GM18870 (cell line): ENCODE data around the gene DNM2.
"Not testable (repeated sequence)": the region's sequence is repeated elsewhere in the genome, so short reads cannot be mapped to it uniquely, and the experiment has no call there.

ENCODE experiments used
- ATAC-seq: cut with Tn5 transposase; IDR thresholded peaks from one replicate; pipeline ENCODE4 v1.9.1; 2021; ENCODE audit warnings: moderate library complexity; ENCODE audit not compliant: unreplicated experiment

DNM2 gene

DNA sequence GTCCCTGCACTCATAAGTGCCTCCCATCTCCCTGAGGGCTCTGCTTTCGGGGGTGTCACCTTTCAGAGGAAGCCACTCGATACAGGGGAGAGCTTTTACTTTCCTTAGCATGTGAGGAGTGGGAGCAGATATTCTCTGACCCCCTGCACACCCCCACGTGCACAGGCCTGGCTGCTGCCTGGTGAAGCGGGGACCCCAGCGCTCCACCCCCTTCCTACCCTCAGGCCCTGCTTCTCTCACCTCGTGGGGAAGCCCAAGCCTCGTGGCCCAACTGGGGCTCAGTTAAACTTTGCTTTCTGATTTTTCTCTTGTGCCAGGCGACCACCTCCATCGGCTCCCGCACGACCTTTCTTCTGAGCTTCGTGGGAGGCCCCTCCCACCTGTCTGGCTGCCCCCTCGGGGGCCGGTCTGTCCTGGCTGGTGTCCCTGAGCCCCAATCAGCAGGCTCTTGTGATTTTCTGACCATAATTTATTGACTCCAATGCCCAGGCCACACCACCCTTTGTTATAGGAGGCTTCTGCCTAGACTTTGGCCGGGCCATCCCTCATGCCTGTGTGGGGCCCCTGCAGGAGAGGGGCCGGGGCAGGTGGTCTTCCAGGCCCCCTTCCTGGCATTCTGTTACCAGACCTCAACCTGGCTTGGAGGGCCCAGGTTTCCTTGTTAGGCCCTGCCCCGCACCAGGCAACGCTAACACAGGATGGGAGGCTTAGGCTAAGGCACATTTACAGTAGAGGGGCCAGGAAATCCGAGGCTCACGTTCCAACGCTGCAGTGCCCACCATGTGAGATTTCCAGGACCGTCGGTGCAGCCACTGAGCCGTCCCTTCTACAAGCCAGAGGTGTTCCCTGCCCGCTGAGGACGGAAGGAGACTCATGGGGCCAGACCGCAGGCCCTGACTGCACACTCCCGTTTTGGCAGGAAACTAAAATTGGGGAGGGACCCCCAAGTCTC lies 114.4 kb downstream of the DNM2 start:
- no peak for ATAC-seq

DNA sequence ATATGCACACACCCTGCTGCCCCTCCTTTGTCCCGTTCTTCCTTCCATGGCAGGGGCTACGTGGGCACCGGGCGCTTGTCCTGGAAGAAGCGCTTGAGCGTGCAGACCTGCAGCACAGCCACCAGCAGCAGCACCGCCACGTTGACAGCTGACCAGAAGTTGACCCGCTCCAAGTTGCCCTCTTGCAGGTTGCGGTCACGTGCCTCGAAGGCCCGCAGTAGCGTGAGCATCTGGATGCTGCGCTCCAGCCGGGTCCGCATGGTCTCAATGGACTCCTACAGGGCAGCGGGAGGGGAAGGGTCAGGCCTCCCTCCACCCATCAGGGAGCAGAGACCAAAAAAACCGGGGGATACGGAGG lies 115.0 kb downstream of the DNM2 start:
- no peak for ATAC-seq

DNA sequence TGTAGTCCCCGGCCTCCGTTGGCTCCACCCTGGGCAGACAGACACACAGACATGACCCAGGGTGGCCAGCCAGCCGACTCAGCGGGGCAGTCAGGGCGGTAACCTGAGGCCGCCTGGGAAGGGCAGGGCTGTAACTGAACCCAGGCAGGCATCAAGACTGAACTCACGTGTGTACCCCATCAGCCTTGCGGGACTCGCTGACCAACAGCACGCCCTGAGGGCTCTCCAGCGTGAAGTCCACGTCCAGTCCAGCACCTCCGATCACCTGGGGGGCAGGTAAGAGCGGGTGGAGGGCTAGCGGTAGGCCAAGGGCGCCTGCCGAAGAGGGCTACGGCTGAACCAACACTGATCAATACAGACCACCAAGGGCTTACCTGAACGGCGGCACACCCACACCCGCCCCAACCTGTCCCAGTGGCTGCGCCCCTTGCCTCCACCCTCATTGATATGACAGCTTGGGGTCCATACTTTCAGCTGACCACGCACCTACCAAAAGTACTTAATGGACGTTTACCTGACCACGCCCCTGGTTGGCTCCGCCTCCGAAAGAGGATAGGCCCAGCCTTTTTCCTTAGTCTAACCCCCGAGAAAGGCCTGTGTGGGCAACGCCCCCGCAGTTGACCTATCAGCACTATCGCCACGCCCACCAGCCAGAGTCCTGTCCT lies 117.3 kb downstream of the DNM2 start:
- ATAC-seq, result no peak

DNA sequence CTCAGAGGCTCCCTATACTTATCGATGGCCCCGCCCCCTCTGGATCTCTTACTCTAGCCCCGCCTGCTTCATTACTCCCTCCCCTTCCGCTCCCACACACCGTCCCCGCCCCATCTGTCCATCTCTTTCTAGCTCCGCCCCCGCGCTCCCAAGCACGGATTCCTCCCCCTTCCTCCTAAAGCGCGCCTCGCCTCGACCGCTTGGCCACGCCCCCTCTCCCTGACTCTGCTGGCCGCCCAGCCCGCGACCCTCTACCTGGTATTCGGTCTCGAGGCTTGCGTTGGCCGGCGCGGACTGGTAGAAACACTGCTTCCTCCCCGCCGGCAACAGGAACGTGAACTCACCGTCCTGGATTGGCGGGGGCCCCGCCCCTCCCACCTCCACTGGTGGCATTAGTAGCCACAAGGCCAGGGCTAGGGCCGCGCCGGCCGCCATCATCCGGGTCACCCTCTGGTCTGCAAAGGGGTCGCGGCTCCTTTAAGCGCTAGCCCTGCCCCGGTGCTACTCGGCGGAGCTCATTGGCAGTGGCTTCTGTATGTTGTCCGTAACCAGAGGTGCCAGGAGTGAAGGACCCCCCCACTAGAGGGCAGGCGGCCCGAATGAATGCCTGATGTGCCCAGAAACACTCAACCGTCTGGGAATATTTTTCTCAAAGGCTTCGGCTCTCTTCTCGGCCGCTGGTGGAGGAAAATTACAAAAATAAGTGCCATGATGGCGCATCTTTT lies 118.0 kb downstream of the DNM2 start, which contains the start of gene TMED1:
TMED1 (minus strand) TSS at position 459 of the 725 bp plus-strand sequence; CDS start at position 438, 21 bp downstream.
- peak; percentile 61 for ATAC-seq

DNA sequence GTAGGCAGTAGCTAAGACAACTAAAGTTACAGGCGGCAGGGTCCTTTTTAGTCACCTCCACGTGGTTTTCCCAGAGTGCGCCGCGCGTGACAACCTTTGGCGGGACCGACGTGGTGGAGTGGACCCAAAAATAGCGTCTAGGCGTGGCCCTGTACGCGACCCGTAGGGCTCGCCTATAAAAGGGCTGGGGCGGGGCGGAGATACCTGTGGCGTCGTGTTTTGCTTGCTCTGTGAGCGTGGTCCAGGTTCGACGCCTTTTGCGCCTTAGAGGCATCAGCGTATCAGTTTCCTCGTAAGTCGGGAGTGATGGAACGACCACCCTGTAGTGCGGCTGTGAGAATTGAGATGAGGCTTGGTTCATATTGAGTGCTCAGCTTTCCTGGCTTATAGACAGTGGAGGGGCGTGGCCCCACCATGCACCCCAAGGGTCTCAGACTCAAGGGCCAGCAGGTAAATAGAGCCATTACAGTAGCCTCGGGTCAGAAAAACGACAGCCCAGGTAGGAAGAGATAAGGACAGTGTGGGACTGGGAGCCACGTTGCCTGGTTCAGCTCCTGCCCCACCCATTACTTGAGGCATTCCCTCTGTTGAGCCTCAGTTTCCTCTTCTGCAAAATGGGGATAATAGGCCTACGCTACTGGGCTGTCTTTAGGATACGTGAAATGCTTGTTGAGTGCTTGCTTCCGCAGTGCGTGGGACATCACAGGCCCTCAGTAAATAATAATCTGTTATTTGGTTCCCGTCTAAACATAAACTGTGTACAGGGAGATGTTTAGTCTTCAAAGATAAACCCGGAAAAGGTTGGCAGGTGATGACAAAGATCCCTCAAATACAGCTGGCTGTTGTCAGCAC lies 118.8 kb downstream of the DNM2 start:
- ATAC-seq, result no peak

DNA sequence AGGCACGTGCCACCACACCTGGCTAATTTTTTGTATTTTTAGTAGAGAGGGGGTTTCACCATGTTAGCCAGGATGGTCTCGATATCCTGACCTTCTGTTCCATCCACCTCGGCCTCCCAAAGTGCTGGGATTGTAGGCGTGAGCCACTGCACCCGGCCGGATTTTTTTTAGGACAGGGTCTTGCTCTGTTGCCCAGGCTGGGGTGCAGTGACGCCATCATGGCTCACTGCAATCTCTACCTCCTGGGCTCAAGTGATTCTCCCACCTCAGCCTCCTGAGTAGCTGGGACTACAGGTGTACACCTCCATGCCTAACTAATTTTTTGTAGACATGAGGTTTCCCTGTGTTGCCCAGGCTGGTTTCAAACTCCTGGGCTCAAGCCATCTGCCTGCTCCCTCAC lies 119.8 kb downstream of the DNM2 start:
- ATAC-seq, result not testable (repeated sequence)

DNA sequence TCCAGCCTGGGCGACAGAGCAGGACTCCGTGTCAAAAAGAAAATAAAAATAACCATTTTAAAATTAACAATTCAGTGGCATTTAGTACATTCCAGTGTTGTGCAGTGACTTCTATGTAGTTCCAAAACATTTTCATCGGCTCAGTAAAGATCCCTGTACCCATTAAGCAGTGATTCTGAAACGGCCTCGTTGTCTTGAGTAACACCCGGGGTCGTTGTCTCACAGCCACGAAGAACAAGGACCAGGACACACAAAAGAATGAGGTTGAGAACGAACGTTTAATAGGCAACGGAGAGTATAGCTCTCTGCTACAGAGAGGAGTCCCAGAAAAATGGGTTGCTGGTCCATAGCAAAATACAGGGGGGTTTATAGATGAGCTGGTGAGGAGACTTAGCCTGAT lies 120.5 kb downstream of the DNM2 start:
- ATAC-seq, result no peak

DNA sequence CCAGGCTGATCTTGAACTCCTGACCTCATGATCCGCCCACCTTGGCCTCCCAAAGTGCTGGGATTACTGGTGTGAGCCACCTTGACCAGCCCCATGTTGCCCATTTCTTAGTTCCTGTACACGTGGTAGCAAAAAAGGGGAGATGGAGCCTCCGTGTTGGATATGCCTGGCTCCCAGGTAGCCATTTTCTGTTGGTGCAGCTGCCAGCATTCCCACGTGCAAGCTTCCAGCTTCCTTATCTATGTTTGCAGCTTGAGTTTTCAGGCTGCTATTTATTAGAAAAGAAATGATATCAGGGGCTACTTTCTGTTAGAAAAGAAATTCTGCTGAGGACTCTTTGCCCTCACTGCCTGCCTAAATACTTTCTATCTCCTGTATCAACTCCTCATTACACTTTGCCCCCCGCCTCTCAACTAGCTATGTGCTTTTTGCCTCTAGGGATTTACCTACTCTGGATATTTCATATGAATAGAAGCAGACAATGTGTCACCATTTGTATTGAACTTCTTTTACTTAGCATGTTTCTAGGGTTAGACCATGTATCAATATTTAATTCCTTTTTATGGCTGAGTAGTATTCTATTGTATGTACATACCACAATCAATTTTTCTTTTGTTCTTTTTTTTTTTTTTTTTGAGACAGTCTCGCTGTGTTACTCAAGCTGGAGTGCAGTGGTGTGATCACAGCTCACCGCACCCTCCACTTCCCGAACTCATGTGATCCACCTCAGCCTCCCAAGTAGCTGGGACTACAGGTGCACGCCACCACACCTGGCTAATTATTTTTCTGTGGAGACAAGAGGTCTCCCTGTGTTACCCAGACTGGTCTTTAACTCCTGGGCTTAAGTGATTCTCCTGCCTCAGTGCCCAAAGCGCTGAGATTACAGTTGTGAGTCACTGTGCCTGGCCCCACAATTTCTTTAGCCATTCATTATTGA lies 121.5 kb downstream of the DNM2 start:
- no peak for ATAC-seq

DNA sequence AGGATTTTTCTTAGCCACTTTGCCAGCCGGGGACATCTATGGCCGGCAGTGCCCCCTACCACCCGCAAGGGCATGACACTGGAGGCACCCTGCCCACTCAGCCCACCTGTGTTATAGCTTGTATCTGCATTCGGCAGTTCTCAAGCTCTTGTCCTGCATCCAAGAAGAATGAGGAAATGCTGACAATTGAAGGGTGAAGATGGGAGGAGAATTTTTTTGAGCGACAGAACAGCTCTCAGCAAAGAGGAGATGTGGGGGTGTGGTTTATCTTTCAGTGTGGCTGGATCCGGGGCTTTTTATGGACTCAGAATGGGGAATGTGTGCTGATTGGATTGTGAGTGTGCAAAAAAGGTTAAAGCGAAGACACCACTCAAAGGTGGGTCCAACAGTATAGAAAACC lies 124.9 kb downstream of the DNM2 start:
- ATAC-seq, result no peak

DNA sequence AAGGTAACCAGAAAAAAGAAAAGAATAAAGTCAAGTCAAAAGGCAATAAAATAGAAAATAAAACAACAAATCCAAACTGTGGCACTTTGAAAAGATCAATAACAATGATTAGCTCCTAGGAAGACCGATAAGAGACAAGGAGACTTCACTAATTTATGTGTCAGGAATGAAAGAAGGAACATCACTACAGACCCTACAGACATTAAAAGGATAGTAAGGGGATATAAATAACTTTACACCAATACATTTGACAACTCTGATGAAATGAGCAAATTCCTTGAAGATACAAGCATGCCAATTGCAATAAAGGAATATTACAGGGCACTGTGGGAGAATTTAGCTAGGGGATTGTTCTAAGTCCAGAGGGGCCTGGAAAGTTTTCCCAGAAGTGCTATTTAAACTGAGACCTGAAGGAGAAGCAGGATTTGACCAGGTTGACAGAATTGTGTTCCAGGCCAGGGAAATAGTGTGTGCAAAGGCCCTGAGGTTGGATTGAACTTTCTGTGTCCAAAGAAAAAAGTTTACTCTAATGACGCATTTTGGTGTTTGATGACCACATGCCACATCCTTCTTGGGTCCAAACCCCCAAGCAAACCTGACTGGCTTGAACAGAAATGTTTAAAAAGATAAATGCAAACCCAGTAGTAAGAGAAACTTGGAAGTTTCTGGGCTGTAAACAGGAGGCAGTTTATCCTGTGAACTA lies 128.8 kb downstream of the DNM2 start:
- no peak for ATAC-seq

DNA sequence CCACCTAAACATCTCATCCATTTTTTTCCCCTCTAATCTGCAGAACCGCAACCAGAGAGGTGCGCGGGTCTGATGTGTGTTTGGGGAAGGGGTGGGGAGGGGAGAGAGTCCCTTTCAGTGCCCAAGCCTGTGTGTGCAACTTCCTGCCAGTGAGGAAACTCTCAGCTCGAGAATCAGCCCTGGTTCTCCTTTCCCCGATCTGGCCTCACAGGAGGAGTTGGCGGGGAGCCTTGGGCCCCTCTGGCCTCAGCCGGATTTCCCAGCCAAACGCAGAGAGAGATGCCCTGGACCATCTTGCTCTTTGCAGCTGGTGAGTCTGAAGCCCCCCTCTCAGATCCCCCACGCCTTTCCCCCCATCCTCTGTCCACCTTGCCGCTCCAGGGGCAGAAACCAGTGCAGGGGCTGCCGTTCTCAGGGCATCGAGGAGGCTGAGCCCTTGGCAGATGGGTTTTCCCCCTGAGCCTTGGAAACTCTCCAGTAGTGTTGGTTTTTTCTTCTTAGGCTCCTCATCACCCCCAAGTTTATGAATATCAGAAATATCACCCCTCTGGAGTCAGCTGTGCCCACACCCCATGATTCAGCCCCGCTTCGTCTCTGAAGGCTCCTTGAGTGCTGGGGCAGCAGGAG lies 130.5 kb downstream of the DNM2 start, which contains the start of gene C19orf38:
C19orf38 (plus strand) TSS at position 186 of the 627 bp plus-strand sequence; CDS start at position 280, 94 bp downstream.
- ATAC-seq, result no peak

DNA sequence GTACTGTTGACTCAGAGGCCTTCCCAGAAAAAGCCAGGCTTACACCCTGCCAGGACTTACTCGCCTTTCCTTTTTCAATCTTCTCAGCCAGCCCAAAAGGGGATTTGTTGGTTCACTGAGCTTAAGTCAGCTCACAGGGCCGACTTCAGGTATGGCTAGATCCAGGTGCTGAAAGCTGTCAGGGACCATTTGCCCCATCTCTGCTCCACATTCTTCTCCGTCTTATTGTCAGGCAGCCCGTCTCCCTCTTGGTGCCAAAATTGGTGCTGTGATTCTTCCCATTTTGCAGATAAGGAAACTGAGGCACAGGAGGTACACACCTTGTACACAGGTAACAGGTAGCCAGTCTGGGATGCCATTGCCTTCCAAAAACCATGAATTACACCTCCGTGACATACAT lies 132.8 kb downstream of the DNM2 start:
- no peak for ATAC-seq

DNA sequence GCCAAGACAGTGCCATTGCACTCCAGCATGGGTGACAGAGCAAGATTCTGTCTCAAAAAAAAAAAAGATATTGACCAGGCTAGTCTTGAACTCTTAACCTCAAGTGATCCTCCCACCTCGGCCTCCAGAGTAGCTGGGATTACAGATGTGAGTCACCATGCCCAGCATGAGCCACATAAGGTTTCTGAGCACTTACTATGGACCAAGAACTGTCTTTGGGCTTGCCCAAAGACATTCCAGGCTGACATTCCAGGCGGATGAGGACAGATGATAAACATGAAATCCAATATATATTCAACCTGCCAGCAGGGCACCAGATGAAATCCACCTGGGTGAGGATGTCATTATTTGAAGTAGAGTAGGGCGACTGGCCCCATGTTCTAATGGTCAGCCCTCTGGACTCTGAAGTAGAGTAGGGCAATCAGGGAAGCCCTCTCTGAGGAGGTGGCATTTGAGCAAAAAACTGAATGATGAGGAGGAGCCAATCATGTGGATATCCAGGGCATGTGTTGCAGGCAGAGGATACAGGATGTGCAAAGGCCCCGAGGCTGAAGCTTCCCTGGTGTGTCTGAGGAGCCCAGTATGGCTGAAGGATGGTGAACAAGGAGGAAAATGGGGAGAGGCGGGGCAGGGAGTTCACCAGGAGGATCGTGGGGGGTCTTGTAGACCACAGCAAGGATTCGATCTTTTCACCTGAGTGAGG lies 134.4 kb downstream of the DNM2 start:
- ATAC-seq, result no peak

DNA sequence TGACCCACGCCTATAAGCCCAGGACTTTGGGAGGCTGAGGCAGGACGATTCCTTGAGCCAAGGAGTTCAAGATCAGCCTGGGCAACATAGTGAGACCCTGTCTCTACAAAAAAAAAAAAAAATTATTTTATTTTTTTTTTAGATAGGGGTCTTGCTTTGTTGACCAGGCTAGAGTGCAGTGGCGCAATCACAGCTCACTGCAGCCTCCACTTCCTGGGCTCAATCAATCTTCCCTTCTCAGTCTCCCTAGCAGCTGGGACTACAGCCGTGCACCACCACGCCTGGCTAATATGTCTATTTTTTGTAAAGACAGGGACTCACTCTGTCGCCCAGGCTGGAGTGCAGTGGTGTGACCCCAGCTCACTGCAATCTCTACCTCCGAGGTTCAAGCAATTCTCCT lies 135.1 kb downstream of the DNM2 start:
- ATAC-seq, result no peak

DNA sequence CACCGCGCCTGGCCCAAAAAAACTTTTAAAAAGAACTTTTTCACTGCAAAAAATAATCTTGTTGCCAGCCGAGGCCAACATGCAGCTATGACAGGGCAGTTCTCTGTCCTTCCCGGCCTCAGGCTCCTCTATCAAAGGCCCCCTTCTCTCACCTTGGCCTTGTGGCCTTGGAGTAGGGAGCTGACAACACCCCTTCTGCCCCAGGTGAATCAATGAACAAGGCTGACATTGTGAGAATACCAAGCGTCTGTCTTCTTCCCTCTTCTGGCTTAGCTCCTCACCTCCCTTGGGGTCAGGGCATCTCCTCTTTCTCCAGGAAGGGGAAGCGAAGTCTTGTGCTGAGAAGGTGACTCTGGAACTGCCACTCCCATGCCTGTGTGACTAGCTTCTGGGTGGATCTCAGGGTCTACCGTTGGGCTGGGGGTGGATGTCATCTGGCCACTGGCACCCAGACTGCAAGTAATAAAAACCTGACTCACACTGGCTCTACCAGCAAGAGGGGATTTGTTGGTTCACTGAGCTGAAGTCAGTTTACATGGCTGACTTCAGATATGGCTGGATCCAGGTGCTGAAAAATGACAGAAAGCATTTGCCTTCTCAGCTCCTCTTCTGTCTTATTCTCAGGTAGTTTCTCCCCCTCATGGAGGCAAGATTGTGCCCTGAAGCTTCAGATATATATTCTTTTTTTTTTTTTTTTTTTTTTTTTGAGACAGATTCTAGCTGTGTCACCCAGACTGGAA lies 136.6 kb downstream of the DNM2 start:
- no peak for ATAC-seq

DNA sequence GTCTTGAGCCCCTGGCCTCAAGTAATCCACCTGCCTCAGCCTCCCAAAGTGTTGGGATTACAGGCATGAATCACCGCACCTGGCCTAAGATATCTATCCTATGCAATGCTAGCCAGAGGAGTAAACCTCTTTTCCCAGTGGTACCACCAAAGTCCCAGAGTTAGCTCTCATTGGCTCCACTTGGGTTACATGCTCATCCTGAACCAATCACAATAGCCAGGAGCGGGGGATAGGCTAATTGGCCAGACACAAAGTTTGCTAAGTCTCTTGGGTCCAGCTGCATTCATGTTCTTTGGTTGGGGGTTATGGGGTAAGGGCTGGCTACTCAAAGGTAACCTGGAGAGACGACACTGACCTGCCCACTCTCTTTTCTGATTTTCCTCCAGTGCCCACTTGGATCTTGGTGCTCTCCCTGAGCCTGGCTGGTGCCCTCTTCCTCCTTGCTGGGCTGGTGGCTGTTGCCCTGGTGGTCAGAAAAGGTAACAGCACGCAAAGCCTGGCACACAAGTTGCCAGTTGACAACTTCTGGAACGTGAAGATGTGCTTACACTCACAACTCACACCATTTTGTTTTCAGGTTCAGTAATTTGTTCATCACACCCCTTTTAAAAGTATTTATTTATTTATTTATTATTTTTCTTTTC lies 138.1 kb downstream of the DNM2 start:
- no peak for ATAC-seq

DNA sequence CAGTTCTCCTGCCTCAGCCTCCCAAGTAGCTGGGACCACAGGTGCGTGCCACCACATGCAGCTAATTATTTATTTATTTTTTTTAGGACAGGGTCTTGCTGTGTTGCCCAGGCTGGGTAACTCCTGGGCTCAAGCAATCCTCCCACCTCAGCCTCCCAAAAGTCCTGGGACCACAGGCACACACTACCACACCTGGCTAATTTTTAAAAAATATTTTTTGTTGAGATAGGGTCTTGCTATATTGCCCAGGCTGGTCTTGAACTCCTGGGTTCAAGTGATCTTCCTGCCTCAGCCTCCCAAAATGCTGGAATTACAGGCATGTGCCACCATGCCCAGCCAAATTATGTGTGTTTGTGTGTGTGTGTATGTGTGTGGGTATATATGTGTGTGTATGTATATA lies 139.0 kb downstream of the DNM2 start:
- ATAC-seq, result not testable (repeated sequence)
